Esophagus muscularis mucosa (tissue), 4 donors: ENCODE measurements around the gene DDX5. TPM values are rescaled to one million over a fixed set of nuclear protein-coding genes. Genes with fewer than 3 reads are reported as not detected.

Experiments
- DNase-seq: peaks from one replicate; pipeline ENCODE4 v3.0.0-alpha.2; 2017; ENCODE audit errors: extremely low spot score
- H3K27ac ChIP-seq, 4 donors: fragments of 200-600 bp; sonication (generic); replicated peaks in 1 of 4; 1 replicate in 3 of 4; 2 replicates in 1 of 4; pipeline ENCODE4 v1.5.1; 2016 to 2019; ENCODE audit warnings: mild to moderate bottlenecking in 1 of 4
- H3K27me3 ChIP-seq, 4 donors: fragments of 200-600 bp; sonication (generic); one replicate each; pipeline versions ENCODE4 v1.5.1 to v1.6.0; 2016 to 2019
- H3K36me3 ChIP-seq, 4 donors: fragments of 200-600 bp; sonication (generic); one replicate each; pipeline ENCODE4 v1.5.1; 2016 to 2019
- H3K4me1 ChIP-seq, 4 donors: fragments of 200-600 bp; sonication (generic); one replicate each; pipeline ENCODE4 v1.5.1; 2016 to 2019
- H3K4me3 ChIP-seq, 4 donors: fragments of 200-600 bp; sonication (generic); 1 replicate in 2 of 4; 2 replicates in 2 of 4; pipeline ENCODE4 v1.5.1; 2016 to 2019; ENCODE audit warnings: mild to moderate bottlenecking in 4 of 4, moderate library complexity in 1 of 4
- H3K9me3 ChIP-seq, 4 donors: fragments of 200-600 bp; sonication (generic); 1 replicate in 3 of 4; 2 replicates in 1 of 4; pipeline ENCODE4 v1.5.1; 2016 to 2019
- EP300 ChIP-seq: sonication (generic); formaldehyde crosslinking; IDR thresholded peaks from one replicate; pipeline ENCODE4 v1.6.1; 2017; ENCODE audit warnings: antibody characterized with exemption
- POLR2A ChIP-seq: fragments of 450-650 bp; IDR thresholded peaks from one replicate; pipeline ENCODE4 v1.6.1; 2017; ENCODE audit warnings: antibody characterized with exemption, moderate library complexity, mild to moderate bottlenecking, low read depth
- POLR2AphosphoS5 ChIP-seq, 2 donors: sonication (generic); formaldehyde crosslinking; IDR thresholded peaks; one replicate each; pipeline ENCODE4 v1.6.1; 2017; ENCODE audit warnings: antibody characterized with exemption in 2 of 2
- WGBS: methylation state at CpG from one replicate; pipeline ENCODE4 v1.1.5; 2018; 5-methylcytosine and 5-hydroxymethylcytosine counted together
- intact Hi-C: fragments of 100-400 bp; cut with DNase I; formaldehyde crosslinking; loops from one replicate; pipeline ENCODE4 v1.15.1; 2023
- total RNA-seq, 4 donors: library from RNA; depleted of rRNA; stranded (reverse); fragments of >200 nt; gene quantifications; one replicate each; pipeline versions ENCODE4 v1.1.0 to v1.2.1, GENCODE V29; 2016
- TF ChIP-seq, protein P1 (sequence below), 3 experiments: fragments of 200-600 bp in 2 of 3; fragments of 450-650 bp in 1 of 3; sonication (generic) in 2 of 3; IDR thresholded peaks; one replicate each; pipeline ENCODE4 v1.5.1; 2017 to 2019; ENCODE audit warnings: antibody characterized with exemption in 3 of 3, mild to moderate bottlenecking in 2 of 3, moderate library complexity in 1 of 3

The DDX5 gene
- total RNA-seq, 4 donors from 2014 or later: 422 to 728 (median 528) TPM

DNA sequence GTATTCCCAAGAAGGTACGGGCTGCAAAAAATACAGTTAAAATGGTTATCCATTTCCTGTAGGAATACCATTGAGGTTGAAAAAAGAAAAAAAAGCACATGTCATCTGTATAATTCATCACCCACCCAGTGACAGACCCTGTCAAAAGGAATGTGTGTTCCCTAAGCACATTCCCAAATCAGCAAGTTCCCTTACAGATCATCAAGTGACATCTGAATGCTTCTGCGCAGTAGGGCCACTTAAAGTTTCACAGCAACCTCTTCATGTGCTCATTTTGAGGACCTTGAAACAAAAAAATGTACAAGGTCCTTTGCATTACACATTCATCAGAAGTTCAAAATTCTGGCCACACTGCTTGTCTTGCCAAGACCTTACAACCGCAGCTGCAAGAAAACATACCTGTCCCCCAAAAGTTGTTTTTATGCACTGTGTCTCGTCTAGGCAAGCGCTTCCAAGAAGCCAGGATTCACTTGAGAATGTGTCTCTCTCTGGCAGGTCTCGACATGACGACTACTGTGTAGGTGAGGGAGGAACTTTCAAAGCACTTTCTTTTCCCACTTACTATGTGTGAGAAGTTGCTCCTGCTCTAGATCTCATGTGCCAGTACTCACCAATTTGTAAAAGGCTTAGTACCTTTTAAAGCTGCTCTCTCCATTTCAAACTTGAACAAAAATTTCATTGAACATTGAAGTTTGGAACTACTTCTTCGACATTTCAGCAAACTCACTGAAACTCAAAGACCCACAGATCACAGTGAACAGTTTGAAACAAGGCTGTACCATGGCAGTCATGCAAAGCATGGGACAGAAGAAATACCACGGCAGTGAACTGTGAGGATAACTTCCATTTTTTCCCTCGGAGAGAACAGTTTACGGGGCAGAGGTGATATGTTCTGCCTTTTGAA lies 5.0 kb downstream of the DDX5 start:
- no peak for TF ChIP-seq POLR2A
- TF ChIP-seq POLR2AphosphoS5 (IDR thresholded peaks at IDR 0.05): no peak
- no peak for TF ChIP-seq EP300
- TF ChIP-seq, protein P1, sequence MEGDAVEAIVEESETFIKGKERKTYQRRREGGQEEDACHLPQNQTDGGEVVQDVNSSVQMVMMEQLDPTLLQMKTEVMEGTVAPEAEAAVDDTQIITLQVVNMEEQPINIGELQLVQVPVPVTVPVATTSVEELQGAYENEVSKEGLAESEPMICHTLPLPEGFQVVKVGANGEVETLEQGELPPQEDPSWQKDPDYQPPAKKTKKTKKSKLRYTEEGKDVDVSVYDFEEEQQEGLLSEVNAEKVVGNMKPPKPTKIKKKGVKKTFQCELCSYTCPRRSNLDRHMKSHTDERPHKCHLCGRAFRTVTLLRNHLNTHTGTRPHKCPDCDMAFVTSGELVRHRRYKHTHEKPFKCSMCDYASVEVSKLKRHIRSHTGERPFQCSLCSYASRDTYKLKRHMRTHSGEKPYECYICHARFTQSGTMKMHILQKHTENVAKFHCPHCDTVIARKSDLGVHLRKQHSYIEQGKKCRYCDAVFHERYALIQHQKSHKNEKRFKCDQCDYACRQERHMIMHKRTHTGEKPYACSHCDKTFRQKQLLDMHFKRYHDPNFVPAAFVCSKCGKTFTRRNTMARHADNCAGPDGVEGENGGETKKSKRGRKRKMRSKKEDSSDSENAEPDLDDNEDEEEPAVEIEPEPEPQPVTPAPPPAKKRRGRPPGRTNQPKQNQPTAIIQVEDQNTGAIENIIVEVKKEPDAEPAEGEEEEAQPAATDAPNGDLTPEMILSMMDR (IDR thresholded peaks at IDR 0.05): no peak
- no peaks in the 10 kb centered on the region for H3K9me3 ChIP-seq
- H3K27ac ChIP-seq: peak overlapping the region in 1 of 4 donors; percentile 99
- WGBS: 76% methylated on average over 11 of the region's 11 CpGs
- H3K4me3 ChIP-seq: no peak overlapping the region
- intact Hi-C loops: loop anchor here (5.0 kb wide), 1 partner anchor 151 kb away; no protein-coding TSS in a partner anchor
- H3K27me3 ChIP-seq: no peaks in the 10 kb centered on the region
- no peak for DNase-seq
- peaks cover 54 to 79% (median 74%) of the 10 kb centered on the region in 4 donors for H3K4me1 ChIP-seq
- peaks cover 54 to 76% (median 70%) of the 10 kb centered on the region in 4 donors for H3K36me3 ChIP-seq

DNA sequence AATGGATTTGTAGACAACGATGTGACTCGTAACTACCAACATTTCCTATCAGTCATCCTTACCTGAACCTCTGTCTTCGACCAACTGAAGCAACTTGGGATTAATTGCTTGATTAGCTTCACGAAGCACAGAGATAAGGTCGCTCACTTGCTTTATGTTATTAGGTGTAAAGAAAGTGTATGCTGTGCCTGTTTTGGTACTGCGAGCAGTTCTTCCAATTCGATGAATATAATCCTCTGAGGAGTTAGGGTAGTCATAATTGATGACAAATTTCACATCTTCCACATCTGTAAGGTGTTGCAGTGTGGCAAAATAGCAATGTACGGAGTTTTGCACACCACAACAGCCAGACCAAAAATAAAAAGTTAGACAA lies 5.6 kb downstream of the DDX5 start:
- Histone ChIP-seq H3K9me3 (no peaks in the 10 kb centered on the region), H3K4me3 (no peak overlapping the region), H3K36me3 (peaks cover 54 to 76% (median 70%) of the 10 kb centered on the region in 4 donors), H3K4me1 (peaks cover 60 to 85% (median 81%) of the 10 kb centered on the region in 4 donors), H3K27ac (peak overlapping the region in 1 of 4 donors; percentile 25), H3K27me3 (no peaks in the 10 kb centered on the region)
- intact Hi-C loops: loop anchor here (5.0 kb wide), 1 partner anchor 152 kb away; no protein-coding TSS in a partner anchor
- DNase-seq: no peak
- 87% methylated on average over 8 of the region's 8 CpGs for WGBS
- TF ChIP-seq, protein P1 (IDR thresholded peaks at IDR 0.05): no peak
- TF ChIP-seq POLR2AphosphoS5 (IDR thresholded peaks at IDR 0.05): no peak
- no peak for TF ChIP-seq POLR2A
- no peak for TF ChIP-seq EP300

DNA sequence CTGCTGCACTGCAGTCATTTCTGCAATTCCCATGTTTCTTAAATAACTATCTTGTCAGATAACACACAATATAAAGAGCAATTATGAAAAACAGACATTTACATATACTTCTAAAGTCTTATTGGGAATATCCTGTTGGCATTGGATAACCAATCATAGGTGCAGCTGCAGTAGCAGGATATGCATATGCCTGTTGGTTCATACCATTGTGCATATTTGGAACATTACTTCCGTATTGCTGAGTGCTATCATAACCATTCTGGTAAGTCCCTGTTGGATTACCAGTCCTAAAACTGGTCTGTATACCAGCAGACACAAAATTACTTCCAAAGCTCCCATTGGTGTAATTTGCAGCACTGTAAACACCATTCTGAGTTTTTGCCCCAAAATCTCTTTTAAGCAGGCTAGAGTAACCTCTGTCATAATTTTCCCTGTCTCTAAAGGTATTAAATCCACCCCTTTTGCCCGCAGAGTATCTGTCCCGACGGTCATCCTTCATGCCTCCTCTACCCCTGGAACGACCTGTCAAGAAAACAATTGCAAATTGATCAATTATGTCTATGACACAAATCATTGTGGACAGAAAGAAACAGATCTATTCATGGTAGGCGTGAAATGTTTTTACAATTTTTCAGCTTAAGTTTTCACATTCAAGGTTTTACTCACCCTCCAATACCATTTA lies 6.1 kb downstream of the DDX5 start:
- intact Hi-C loops: loop anchor here (5.0 kb wide), 1 partner anchor 152 kb away; no protein-coding TSS in a partner anchor
- Histone ChIP-seq H3K9me3 (no peaks in the 10 kb centered on the region), H3K4me1 (peaks cover 65 to 91% (median 86%) of the 10 kb centered on the region in 4 donors), H3K27me3 (no peaks in the 10 kb centered on the region), H3K36me3 (peaks cover 54 to 75% (median 70%) of the 10 kb centered on the region in 4 donors), H3K27ac (peak overlapping the region in 1 of 4 donors; percentile 25), H3K4me3 (no peak overlapping the region)
- TF ChIP-seq, protein P1 (IDR thresholded peaks at IDR 0.05): no peak
- no peak for TF ChIP-seq POLR2AphosphoS5 (IDR thresholded peaks at IDR 0.05)
- no peak for TF ChIP-seq POLR2A
- TF ChIP-seq EP300: no peak
- DNase-seq: no peak
- WGBS: 77% methylated on average over 6 of the region's 6 CpGs

DNA sequence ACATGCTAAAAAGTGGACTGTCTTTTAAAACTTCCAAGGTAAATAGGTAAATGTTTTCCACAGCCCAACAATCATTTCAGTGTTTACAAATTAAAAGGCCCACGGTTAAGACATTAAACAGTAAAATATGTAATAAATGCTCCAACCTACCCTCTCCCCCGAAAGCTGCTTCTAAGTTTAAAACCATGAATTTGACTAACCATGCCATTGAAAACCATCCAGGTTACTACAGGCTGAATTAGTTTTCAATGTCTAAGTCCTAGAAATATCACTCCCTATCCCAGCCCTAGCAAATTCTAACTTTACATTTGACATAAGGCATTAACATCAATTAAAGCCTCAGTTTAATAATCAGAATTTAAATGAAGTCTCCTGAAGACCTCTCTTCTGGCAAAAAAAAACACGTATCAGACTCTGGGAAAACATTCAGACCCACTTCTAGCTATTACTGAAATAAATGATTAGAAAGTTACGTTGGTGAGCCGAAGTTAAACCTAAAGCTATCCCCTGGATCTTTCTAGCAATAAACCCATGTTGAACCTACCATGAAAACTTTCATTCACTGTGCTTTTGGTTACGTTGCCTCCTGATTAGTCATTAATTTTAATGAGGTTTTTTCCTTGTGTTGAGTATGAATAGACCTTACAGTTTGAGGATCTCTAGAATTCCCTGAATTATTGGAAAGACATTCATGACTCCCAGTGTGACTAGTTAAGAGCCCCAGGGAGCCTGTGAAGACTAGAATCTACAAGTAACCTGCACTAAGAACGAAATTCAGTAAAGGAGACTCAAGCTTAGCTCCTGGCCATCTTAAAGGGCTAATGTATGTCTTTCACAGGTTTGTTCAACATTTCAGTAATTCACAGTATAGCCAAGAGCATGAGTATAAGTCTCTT lies 7.5 kb downstream of the DDX5 start:
- peaks cover 63 to 93% (median 84%) of the 10 kb centered on the region in 4 donors for H3K4me1 ChIP-seq

More for the DNA sequence above, 7.5 kb downstream of the DDX5 start:
- Histone ChIP-seq H3K36me3 (peaks cover 48 to 61% (median 58%) of the 10 kb centered on the region in 4 donors), H3K27me3 (no peaks in the 10 kb centered on the region), H3K9me3 (no peaks in the 10 kb centered on the region), H3K27ac (peak overlapping the region in 1 of 4 donors; percentile 82), H3K4me3 (no peak overlapping the region)
- intact Hi-C loops: no loop called here
- DNase-seq: no peak
- TF ChIP-seq, protein P1 (IDR thresholded peaks at IDR 0.05): no peak
- TF ChIP-seq EP300: no peak
- no peak for TF ChIP-seq POLR2AphosphoS5 (IDR thresholded peaks at IDR 0.05)
- no peak for TF ChIP-seq POLR2A
- 63% methylated on average over 7 of the region's 7 CpGs for WGBS
